GM19351 (cell line): ENCODE data around the gene ASPHD2.
"Not testable (repeated sequence)": the region's sequence is repeated elsewhere in the genome, so short reads cannot be mapped to it uniquely, and the experiment has no call there.

Experiments used
- ATAC-seq: cut with Tn5 transposase; IDR thresholded peaks from one replicate; pipeline ENCODE4 v1.9.1; 2021; ENCODE audit warnings: mild to moderate bottlenecking, moderate library complexity; ENCODE audit not compliant: unreplicated experiment

ASPHD2 gene

DNA sequence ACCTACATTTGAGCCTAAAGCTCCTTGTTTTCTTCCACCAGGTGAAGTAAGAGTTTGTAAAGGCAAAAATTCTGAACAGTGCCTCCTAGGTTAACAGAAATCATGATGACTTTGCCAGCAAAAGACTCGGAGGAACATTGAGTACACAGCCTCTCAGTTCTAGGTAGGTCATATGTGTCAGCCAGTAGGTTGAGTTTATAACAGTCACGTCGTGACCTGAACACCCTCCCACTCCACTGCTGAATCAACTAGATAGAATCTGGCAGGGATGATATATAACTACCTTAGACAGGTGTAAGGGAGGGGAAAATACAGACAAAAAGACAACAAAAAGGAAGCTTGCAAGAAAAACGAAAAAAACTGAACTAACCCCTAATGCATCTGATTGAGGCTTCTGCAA is 12.8 kb upstream of the ASPHD2 start:
- no peak for ATAC-seq

DNA sequence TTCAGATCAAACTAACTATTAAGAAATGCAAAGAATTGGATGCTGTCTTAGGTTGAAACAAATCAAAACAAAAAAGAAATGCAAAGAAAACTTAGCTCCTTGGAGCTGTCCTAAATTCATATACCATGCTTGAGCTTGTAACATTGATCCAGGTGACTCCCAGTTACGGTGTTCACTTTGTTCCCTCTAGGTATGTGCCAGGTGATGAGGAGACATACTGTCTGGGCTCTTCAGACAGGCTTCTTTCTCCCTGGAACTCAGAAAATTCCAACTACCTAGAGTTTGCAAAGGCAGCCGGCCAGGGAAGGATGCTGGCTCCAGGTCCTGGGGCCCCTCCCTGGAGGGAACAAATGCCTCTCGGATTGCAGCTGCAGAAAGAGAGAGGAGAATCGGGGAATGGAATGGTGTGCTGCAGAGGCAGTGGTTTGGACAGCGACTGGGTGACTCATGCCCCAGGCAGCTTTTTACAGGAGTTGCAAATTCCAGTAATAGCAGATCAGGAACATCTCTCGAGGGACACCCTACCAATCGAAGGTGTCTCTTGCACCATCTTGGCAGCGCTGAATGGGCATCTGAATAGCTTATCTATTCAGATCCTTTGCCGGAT is 12.3 kb upstream of the ASPHD2 start:
- no peak for ATAC-seq

- ATAC-seq, result no peak
These were observed 11.7 kb upstream of the ASPHD2 start for GRCh38 chr22:26417406-26417805.

DNA sequence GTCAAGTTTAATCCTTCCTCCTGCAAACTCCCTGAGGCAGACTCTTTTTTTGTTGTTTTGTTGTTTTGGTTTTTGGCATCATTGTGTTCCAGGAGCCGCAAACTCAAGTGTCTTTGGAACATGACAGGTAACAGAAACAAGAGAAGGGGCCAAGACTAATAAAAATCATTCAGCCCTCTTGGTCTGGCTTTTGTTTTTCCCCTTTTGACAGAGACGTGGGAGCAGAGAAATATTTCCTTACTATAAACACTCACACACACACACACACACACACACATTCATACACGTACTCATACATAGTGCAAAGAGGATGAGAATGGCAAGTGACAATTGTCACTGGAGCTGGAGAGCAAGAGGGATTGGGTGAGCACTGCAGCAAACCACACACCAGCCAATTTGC is 10.4 kb upstream of the ASPHD2 start:
- no peak for ATAC-seq

- ATAC-seq, result no peak
These were observed 2.1 kb upstream of the ASPHD2 start for GRCh38 chr22:26426924-26427323.

GRCh38 chr22:26429458-26430286 is 612 bp downstream of the ASPHD2 start:
- ATAC-seq, result peak; percentile 9

DNA sequence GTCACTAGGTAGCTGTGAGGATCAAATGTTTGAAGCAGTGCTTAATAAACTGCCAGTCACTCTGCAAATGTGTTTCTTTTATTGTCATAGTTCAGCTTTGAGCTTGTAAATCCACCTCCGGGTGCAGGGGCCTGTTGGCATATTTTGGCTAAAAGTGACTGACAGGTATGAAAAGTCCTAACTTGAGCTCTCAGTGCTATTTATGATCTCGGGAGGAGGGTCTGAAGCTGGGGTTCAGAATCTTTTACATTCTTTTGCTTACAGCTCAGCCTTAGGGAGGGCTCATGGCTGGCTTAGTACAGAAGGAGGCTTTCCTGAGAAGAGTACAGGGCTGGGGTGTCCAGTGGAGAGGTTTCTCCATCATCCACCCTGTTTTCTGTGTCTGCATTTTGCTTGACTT is 1.5 kb downstream of the ASPHD2 start:
- no peak for ATAC-seq

GRCh38 chr22:26431261-26431995 is 2.4 kb downstream of the ASPHD2 start:
- no peak for ATAC-seq

- no peak for ATAC-seq
These were observed 3.7 kb downstream of the ASPHD2 start for GRCh38 chr22:26432619-26433311.

- ATAC-seq, result no peak
These were observed 4.7 kb downstream of the ASPHD2 start for GRCh38 chr22:26433805-26434204.

DNA sequence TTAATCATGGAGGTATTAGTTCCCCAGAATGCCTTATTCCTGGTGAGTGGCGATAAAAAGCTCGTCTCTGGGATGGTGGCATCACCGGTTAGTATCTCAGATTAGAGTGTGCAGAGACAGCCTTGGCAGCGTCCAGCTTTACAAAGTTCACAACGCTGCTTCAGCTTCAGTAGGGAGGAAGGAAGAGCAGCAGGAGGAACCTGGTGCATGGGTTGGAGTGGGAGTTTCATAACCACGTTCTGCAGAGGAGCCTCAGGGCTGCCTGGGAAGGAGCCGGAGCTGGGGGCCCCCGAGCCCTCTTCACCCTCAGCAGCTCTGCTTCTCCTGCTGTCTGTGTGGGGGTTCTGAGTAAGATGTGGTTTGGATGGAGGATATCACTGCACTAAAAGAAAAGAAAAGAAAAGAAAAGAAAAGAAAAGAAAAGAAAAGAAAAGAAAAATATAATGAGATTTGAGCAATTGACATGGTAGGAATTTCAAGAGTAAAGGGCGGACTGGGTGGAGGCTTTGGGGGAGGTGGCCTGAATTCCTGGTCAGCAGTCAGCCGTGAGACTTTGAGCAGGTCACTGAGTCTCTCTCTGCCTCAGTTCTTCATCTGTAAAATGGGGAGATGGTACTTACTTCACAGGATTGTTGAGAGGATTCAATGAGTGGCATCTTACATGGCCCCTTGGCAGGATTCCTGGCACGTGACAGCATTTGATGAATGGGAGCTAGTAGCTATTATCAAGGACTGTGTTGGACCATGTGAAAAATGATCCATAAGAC is 6.5 kb downstream of the ASPHD2 start:
- ATAC-seq, result no peak

DNA sequence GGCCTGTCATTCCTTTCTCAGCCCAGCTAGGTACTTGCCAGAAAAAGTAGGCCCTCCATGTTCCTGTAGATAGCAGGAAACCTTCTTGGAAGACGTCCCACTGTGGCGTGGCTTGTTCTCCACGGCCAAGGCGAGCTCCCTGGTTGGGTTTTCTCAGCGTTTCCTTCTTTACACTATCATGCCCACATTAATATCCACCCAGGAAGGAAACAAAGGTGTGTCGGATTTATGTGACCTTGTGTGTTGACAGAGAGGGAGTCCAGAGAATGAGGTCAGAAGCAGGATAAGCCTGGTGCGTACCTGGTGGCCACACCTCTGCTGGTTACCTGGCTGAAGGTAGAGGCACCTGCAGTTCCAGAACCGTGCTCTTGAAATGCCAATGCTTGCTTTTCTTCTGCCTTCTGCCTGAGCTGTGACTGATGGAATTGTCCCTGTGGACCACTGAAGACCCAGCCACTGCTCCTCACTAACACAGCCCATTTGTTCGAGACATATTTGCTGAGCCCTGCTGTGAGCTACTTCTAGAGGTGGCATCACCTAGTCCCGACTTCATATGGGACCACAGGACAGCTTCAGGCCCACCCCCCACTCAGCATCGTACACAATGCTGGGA is 7.9 kb downstream of the ASPHD2 start:
- ATAC-seq, result no peak

- ATAC-seq, result no peak
These were observed 8.8 kb downstream of the ASPHD2 start for GRCh38 chr22:26437694-26438392.

- not testable (repeated sequence) for ATAC-seq
These were observed 9.7 kb downstream of the ASPHD2 start for GRCh38 chr22:26438776-26439175.

- no peak for ATAC-seq
These were observed 10.5 kb downstream of the ASPHD2 start for GRCh38 chr22:26439559-26439958.

DNA sequence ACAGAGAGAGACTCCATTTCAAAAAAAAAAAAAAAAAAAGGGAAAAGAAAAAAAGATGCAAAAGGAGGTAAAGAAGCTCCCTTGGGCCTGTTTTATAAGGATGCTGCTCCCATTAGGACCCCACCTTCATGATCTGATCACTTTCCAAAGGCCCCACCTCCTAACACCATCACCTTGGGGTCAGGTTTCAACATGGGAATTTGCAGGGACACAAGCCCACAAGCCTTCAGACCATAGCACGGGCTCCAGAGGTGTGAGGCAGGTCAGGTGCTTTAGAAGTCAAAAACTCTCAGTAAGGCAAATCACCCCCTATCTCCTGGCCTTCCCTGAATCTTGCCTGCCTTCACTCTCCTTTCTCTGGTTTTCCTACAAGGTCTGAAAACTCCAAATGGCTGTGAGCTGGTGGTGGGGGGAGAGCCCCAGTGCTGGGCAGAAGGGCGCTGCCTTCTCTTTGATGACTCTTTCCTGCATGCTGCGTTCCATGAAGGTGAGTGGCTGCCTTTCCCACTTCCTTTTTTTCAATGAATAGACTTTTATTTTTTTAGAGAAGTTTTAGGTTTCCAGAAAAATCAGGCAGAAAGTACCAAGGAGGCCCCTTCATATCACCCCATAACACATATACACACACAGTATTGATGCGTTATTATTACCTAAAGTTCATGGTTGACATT is 13.2 kb downstream of the ASPHD2 start:
- ATAC-seq, result no peak

DNA sequence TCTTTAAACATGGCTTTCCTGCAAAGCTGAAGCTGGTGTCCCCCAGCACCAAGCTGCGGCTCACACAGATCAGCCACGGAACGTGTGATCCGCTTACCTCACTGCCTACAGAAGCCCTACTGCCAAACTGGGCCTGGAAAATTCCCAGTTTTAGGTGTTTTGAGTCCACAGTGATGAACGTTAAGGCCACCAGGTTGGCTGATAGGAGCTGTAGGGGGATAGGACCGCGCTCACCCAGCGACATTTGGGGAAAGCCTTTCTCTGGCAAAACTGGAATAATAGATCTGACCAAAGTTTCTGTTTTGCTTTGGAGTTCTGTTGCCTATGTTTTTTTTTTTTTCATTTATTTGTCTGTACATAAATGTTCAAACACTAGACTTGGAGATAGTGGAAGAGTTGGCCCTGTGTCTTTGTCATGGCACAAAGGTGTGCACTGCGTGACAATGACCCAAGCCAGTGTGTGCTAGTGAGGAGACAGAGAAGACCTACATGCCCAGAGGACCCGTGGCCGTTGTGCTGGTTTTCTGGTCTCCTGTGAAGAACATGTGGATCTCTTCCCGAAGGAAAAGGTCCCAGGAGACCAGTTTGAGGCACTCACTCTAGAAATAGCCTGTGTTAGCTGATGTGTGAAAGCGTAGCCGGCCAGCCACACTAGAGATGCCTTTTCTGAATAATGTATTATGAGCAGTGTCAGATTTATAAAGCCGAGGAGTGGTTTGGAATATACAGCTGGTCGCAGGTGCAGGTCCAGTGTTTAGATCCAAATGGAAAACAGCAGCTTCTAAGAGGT is 15.0 kb downstream of the ASPHD2 start:
- ATAC-seq, result no peak

- no peak for ATAC-seq
These were observed 15.7 kb downstream of the ASPHD2 start for GRCh38 chr22:26444777-26445176.
